ENCODE measurements around the gene GPR12. TPM values are rescaled to one million over a fixed set of nuclear protein-coding genes. Genes with fewer than 3 reads are reported as not detected.
A peak's percentile ranks its signal among the peaks of the same experiment; 100 is the strongest.

GPR12 gene
- total and polyA plus RNA-seq, 7 donors, result under 0.01 to 0.16 (median 0.08) TPM; not detected in 3

- Histone ChIP-seq H3K27ac (no peak overlapping the region), H3K36me3 (no peaks in the 10 kb centered on the region), H3K4me3 (peak overlapping the region in 2 of 4 donors; percentile 38 to 43), H3K27me3 (peaks cover 28 to 85% (median 51%) of the 10 kb centered on the region in 3 donors), H3K9me3 (no peaks in the 10 kb centered on the region), H3K4me1 (peaks cover 0 to 35% (median 27%) of the 10 kb centered on the region in 4 donors)
- intact Hi-C loops (cut with DNase I), result no loop called here
- TF ChIP-seq EP300 (IDR thresholded peaks at IDR 0.05) (no peak), CTCF (IDR thresholded peaks at IDR 0.05) (no peak), POLR2AphosphoS5 (IDR thresholded peaks at IDR 0.05) (no peak), POLR2A (IDR thresholded peaks at IDR 0.05) (no peak)
- WGBS, 2 donors, result 6 to 8% methylated on average over 41 of the region's 41 CpGs
- DNase-seq, result no peak
These were observed 421 bp upstream of the GPR12 start for GRCh38 chr13:26760832-26761582.

GRCh38 chr13:26759249-26759906 lies 1.2 kb downstream of the GPR12 start:
- 64% methylated on average over 27 of the region's 27 CpGs for WGBS, 2 donors
- TF ChIP-seq POLR2A (IDR thresholded peaks at IDR 0.05), result no peak
- no peak for TF ChIP-seq EP300 (IDR thresholded peaks at IDR 0.05)
- TF ChIP-seq POLR2AphosphoS5 (IDR thresholded peaks at IDR 0.05), result no peak
- no peak for TF ChIP-seq CTCF (IDR thresholded peaks at IDR 0.05)
- Histone ChIP-seq H3K4me3 (peak overlapping the region in 2 of 4 donors; percentile 38 to 43), H3K27me3 (peaks cover 28 to 78% (median 51%) of the 10 kb centered on the region in 3 donors), H3K27ac (no peak overlapping the region), H3K4me1 (peaks cover 0 to 35% (median 26%) of the 10 kb centered on the region in 4 donors), H3K36me3 (no peaks in the 10 kb centered on the region), H3K9me3 (no peaks in the 10 kb centered on the region)
- intact Hi-C loops (cut with DNase I), result no loop called here
- DNase-seq, result no peak

GRCh38 chr13:26758496-26759157 lies 2.0 kb downstream of the GPR12 start:
- intact Hi-C loops (cut with DNase I), result no loop called here
- TF ChIP-seq CTCF (IDR thresholded peaks at IDR 0.05) (no peak), EP300 (IDR thresholded peaks at IDR 0.05) (no peak), POLR2AphosphoS5 (IDR thresholded peaks at IDR 0.05) (no peak)
- H3K4me3 ChIP-seq, result no peak overlapping the region
- H3K27ac ChIP-seq, result no peak overlapping the region
- WGBS, 2 donors, result 80 to 83% methylated on average over 18 of the region's 18 CpGs
- H3K9me3 ChIP-seq, result no peaks in the 10 kb centered on the region
- no peaks in the 10 kb centered on the region for H3K36me3 ChIP-seq
- H3K4me1 ChIP-seq, result peaks cover 0 to 32% (median 21%) of the 10 kb centered on the region in 4 donors
- peaks cover 28 to 74% (median 51%) of the 10 kb centered on the region in 3 donors for H3K27me3 ChIP-seq
- no peak for DNase-seq

GRCh38 chr13:26756961-26757360 lies 3.6 kb downstream of the GPR12 start:
- Histone ChIP-seq H3K36me3 (no peaks in the 10 kb centered on the region), H3K27ac (no peak overlapping the region), H3K9me3 (no peaks in the 10 kb centered on the region), H3K4me3 (no peak overlapping the region), H3K27me3 (peaks cover 28 to 66% (median 51%) of the 10 kb centered on the region in 3 donors), H3K4me1 (peaks cover 0 to 17% (median 14%) of the 10 kb centered on the region in 4 donors)
- intact Hi-C loops (cut with DNase I), result no loop called here
- TF ChIP-seq CTCF (IDR thresholded peaks at IDR 0.05) (no peak), EP300 (IDR thresholded peaks at IDR 0.05) (no peak), POLR2A (IDR thresholded peaks at IDR 0.05) (no peak), POLR2AphosphoS5 (IDR thresholded peaks at IDR 0.05) (no peak)
- WGBS, 2 donors, result 36 to 50% methylated on average over 3 of the region's 3 CpGs
- no peak for DNase-seq

Measured in sigmoid colon (tissue), 7 donors.